Heart left ventricle (tissue), 16 donors: Measurements from ENCODE around the gene CBL. TPM values are rescaled to one million over a fixed set of nuclear protein-coding genes. Genes with fewer than 3 reads are reported as not detected.

ENCODE experiments used
- ATAC-seq, 4 donors: fragments of 200-7000 bp; cut with Tn5 transposase; one replicate each; pipeline ENCODE4 v1.9.1; 2020 to 2022; ENCODE audit warnings: moderate library complexity in 4 of 4, mild to moderate bottlenecking in 3 of 4, moderate number of reproducible peaks in 1 of 4
- DNase-seq, 5 donors: peaks; one replicate each; pipeline ENCODE4 v3.0.0-alpha.2; 2020
- H3K27ac ChIP-seq, 12 donors: fragments of 200-600 bp; sonication (generic) in 4 of 12; one replicate each; pipeline versions ENCODE4 v1.5.0 to v1.8.0; 2016 to 2022; ENCODE audit warnings: mild to moderate bottlenecking in 2 of 12
- H3K27me3 ChIP-seq, 9 donors: fragments of 200-600 bp; sonication (generic) in 2 of 9; one replicate each; pipeline versions ENCODE4 v1.5.1 to v1.8.0; 2016 to 2022; ENCODE audit warnings: mild to moderate bottlenecking in 3 of 9
- H3K36me3 ChIP-seq, 9 donors: fragments of 200-600 bp; sonication (generic) in 2 of 9; one replicate each; pipeline versions ENCODE4 v1.5.0 to v1.8.0; 2018 to 2022; ENCODE audit warnings: mild to moderate bottlenecking in 2 of 9
- H3K4me1 ChIP-seq, 12 donors: fragments of 200-600 bp; sonication (generic) in 4 of 12; one replicate each; pipeline versions ENCODE4 v1.5.0 to v1.8.0; 2016 to 2022; ENCODE audit warnings: mild to moderate bottlenecking in 3 of 12
- H3K4me3 ChIP-seq, 12 donors: fragments of 200-600 bp; sonication (generic) in 4 of 12; one replicate each; pipeline versions ENCODE4 v1.5.0 to v1.8.0; 2017 to 2022; ENCODE audit warnings: mild to moderate bottlenecking in 9 of 12, moderate library complexity in 4 of 12
- H3K9me3 ChIP-seq, 12 donors: fragments of 200-600 bp; sonication (generic) in 4 of 12; one replicate each; pipeline versions ENCODE4 v1.5.0 to v1.8.0; 2016 to 2022; ENCODE audit warnings: mild to moderate bottlenecking in 1 of 12
- POLR2A ChIP-seq, 2 donors: fragments of 450-650 bp; IDR thresholded peaks; one replicate each; pipeline ENCODE4 v1.6.1; 2017; ENCODE audit warnings: antibody characterized with exemption in 2 of 2, mild to moderate bottlenecking in 2 of 2, moderate library complexity in 2 of 2
- WGBS, 4 donors: extraction: QIAGEN DNeasy Blood & Tissue Kit in 2 of 4; methylation state at CpG; one replicate each; pipeline versions ENCODE4 v1.1.5 to v1.1.7; 2013 to 2018; 5-methylcytosine and 5-hydroxymethylcytosine counted together
- intact Hi-C, 10 donors: fragments of 100-400 bp; cut with DNase I; formaldehyde crosslinking; loops; one replicate each; pipeline versions ENCODE4 v1.11.1 to v1.14.2; 2022
- long read RNA-seq, 3 donors: library from polyadenylated mRNA; unstranded; transcript quantifications; one replicate each; pipeline ENCODE4 v2.0.0, GENCODE V29; 2020 to 2021
- polyA plus RNA-seq, 2 donors: library from polyadenylated mRNA; stranded (reverse); fragments of 200-250 nt; gene quantifications; one replicate each; pipeline ENCODE4 v1.2.3, GENCODE V29; 2013
- total RNA-seq, 9 donors: library from RNA; depleted of rRNA in 2 of 9; stranded (reverse); fragments of >200 nt in 2 of 9; fragmentation: NEBNext Ultra II Directional in 3 of 9; extraction: Animal tissue kit (Norgen Biotek cat#: 25700) in 3 of 9; gene quantifications; one replicate each; pipeline versions ENCODE4 v1.1.0 to v1.2.4, GENCODE V29; 2016 to 2023
- TF ChIP-seq, protein P1 (sequence below), 12 donors: fragments of 200-600 bp; sonication (generic) in 4 of 12; IDR thresholded peaks; one replicate each; pipeline versions ENCODE4 v1.5.0 to v1.8.0; 2018 to 2022; ENCODE audit warnings: antibody characterized with exemption in 12 of 12, mild to moderate bottlenecking in 5 of 12
- donor health status: ischemic (EF 13 %, LVEDD 7.1; RV severe dilation, severe dysfunction).
- donor health status: healthy with polysubstance abuse.
- donor health status: DM: no; HTN: yes; CAD: no.
- donor health status: DM: no; HTN: no; CAD: no.
- donor health status: ischemic (EF 25% LVEDD 6.9; RV normal size, moderate dysfunction).
- donor health status: ischemic (EF 25% LVEDD 5.7; RV mildly dilated, moderate dysfunction).
- donor health status: healthy.
- donor health status: DM: yes; HTN: yes; CAD: no.
- donor health status: ischemic (EF 35%, LVEDD 5.7; RV mildly dilated, moderate dysfunction).
- donor health status: nonischemic (EF 11% LVEDD 7.7; RV severe dilation, severe dysfunction).
- donor health status: DM: yes; HTN: yes; CAD: no.
- donor health status: PGD.
- donor health status: ischemic (EF 29% LVEDD 5.4; RV normal size, mild dysfunction).
- donor health status: nonischemic (EF 23%, LVEDD 6.1; RV moderate dilation, normal function).

Gene CBL
- 10 to 100 TPM in 3 of 9 donors, 1 to 10 TPM in 6; 6.1 to 20.4 (median 9.5) TPM for total RNA-seq
- polyA plus RNA-seq, result 1 to 10 TPM; 3.1 to 5.8 TPM
- long read RNA-seq, donor 1, partial matches to known transcripts, result 2 of 2 reads
- long read RNA-seq, donor 1, other reads (novel, unspliced or antisense), result 0 of 2 reads
- long read RNA-seq, donor 2, partial matches to known transcripts, result 9 of 15 reads
- long read RNA-seq, donor 2, other reads (novel, unspliced or antisense), result 6 of 15 reads
- long read RNA-seq, donor 3, partial matches to known transcripts, result 3 of 8 reads
- long read RNA-seq, donor 3, other reads (novel, unspliced or antisense), result 5 of 8 reads

DNA sequence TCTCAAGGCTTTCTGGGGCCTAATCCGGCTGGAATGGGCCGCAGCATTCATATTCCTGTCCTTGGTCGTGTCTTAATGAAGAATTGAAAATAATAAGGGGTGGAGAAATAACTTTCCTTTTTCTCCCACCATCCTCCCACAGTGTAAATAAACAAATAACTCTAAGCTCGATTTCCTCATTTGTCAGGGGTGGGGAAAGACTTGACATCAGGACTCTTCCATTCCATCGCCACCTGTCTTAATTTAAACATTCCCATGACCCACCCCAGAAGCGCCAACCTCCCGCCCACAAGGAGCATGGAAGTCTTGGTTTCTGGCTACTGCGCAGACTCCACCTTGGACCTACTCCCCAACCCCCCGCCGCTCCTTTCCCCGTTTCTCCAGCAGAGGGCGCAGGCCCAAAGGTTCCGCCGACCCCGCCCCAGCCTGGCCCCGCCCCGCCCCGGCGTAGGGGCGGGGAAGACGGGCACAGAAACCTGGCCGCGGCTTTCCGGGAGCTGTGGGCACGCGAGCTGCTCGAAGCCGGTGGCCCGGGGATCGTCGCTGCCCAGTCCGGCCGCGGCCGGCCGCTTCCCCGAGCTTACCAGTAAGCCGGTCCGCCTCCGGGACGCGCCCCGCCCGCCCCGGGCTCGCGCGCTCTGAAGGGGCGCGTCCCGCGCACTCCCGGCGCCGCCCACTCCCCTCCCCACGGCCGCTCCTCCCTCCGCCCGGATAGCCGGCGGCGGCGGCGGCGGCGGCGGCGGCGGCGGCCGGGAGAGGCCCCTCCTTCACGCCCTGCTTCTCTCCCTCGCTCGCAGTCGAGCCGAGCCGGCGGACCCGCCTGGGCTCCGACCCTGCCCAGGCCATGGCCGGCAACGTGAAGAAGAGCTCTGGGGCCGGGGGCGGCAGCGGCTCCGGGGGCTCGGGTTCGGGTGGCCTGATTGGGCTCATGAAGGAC lies at the start of gene CBL:
Gene CBL (plus strand): TSS at position 766 of the 937 bp plus-strand sequence. CDS start 79 bp downstream, at position 845.
- peak within 1 kb of the TSS; percentile 84 to 99 (median 95) for H3K4me3 ChIP-seq
- DNase-seq, result peak; percentile 95 to 97 (median 96)
- no peaks in the 10 kb centered on the region for H3K27me3 ChIP-seq
- H3K4me1 ChIP-seq, result peaks cover 0 to 50% (median 17%) of the 10 kb centered on the region in 12 donors
- 0 to 1% (median 1%) methylated on average over 12 to 88 of the region's 88 CpGs for WGBS, 4 donors
- ATAC-seq, result peak; percentile 93 to 98 (median 98)
- H3K9me3 ChIP-seq, result no peaks in the 10 kb centered on the region
- no peaks in the 10 kb centered on the region for H3K36me3 ChIP-seq
- TF ChIP-seq, protein P1, sequence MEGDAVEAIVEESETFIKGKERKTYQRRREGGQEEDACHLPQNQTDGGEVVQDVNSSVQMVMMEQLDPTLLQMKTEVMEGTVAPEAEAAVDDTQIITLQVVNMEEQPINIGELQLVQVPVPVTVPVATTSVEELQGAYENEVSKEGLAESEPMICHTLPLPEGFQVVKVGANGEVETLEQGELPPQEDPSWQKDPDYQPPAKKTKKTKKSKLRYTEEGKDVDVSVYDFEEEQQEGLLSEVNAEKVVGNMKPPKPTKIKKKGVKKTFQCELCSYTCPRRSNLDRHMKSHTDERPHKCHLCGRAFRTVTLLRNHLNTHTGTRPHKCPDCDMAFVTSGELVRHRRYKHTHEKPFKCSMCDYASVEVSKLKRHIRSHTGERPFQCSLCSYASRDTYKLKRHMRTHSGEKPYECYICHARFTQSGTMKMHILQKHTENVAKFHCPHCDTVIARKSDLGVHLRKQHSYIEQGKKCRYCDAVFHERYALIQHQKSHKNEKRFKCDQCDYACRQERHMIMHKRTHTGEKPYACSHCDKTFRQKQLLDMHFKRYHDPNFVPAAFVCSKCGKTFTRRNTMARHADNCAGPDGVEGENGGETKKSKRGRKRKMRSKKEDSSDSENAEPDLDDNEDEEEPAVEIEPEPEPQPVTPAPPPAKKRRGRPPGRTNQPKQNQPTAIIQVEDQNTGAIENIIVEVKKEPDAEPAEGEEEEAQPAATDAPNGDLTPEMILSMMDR (IDR thresholded peaks at IDR 0.05), result peak; percentile 74 to 99 (median 92)
- peak in 1 of 2 donors; percentile 67 for TF ChIP-seq POLR2A (IDR thresholded peaks at IDR 0.05)
- peak within 1 kb of the TSS; percentile 82 to 98 (median 95) for H3K27ac ChIP-seq
- intact Hi-C loops, result loop anchor here in 9 of 10 donors (2.0 to 10.0 kb wide), 12 partner anchors 56 to 269 kb away; partner anchors contain the start of gene USP2 (in 1 of the 9)

DNA sequence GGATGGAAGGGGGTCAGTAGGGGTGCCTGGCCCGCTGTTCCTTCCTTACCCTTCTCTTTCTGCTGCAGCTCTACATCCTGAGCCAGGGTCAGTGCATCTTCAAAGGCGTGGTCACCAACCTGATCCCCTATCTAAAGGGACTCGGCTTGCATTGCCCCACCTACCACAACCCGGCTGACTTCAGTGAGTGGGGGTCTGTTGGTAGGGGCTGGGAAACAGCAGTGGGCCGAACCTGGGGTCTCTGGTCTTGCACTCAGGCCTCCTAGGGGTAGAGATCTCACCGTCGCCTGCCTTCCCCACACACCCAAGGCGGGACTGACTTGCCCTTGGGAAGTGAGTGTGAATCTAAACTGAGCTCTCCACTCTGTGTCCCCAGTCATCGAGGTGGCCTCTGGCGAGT lies 49.6 kb upstream of the CBL start:
- Histone ChIP-seq H3K9me3 (no peaks in the 10 kb centered on the region), H3K36me3 (no peaks in the 10 kb centered on the region), H3K27ac (no peak overlapping the region), H3K4me1 (no peaks in the 10 kb centered on the region), H3K4me3 (no peak overlapping the region), H3K27me3 (no peaks in the 10 kb centered on the region)
- DNase-seq, result no peak
- ATAC-seq, result no peak
- intact Hi-C loops, result no loop called here
- TF ChIP-seq POLR2A (IDR thresholded peaks at IDR 0.05), result no peak
- WGBS, 4 donors, result 89 to 94% (median 92%) methylated on average over 4 to 10 of the region's 10 CpGs

DNA sequence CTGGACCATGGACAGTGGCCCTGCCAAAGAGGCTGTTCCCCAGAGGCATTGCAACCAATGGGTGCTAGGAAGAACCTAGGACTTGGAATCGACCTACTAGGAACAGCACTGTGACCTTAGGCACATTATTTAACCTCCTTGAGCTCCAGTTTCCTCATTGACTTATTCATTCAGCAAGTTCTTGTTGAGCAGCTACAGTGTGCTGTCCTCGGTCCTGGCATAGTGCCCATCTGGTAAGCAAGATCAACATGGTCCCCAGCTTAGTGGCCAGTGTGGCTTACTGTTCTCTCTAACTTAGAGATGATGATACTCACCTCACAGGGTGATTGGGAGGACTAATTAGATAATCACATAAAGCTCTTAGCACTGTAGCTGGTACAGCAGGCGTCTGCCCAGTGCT lies 49.1 kb upstream of the CBL start:
- DNase-seq, result no peak
- H3K36me3 ChIP-seq, result no peaks in the 10 kb centered on the region
- H3K27me3 ChIP-seq, result no peaks in the 10 kb centered on the region
- intact Hi-C loops, result no loop called here
- WGBS, 4 donors, result 51 to 65% (median 57%) methylated on average over 3 of the region's 3 CpGs
- no peak overlapping the region for H3K27ac ChIP-seq
- H3K4me1 ChIP-seq, result no peaks in the 10 kb centered on the region
- no peaks in the 10 kb centered on the region for H3K9me3 ChIP-seq
- H3K4me3 ChIP-seq, result no peak overlapping the region
- TF ChIP-seq, protein P1 (IDR thresholded peaks at IDR 0.05), result no peak
- no peak for TF ChIP-seq POLR2A (IDR thresholded peaks at IDR 0.05)
- no peak for ATAC-seq

DNA sequence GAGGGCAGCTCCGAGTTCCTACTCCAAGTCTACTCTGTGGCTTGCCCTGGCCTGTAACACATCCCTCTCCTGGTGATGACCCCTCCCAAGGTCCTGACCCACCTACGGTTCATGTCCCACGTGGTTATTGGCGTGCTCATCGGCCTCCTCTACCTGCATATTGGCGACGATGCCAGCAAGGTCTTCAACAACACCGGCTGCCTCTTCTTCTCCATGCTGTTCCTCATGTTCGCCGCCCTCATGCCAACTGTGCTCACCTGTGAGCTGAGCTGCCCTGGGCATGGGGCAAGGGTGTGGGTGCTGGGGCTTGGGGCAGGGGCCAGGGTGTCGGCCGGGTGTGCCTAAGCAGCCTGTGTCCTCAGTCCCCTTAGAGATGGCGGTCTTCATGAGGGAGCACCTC lies 47.7 kb upstream of the CBL start:
- DNase-seq, result no peak
- Histone ChIP-seq H3K9me3 (no peaks in the 10 kb centered on the region), H3K27ac (no peak overlapping the region), H3K4me1 (no peaks in the 10 kb centered on the region), H3K36me3 (no peaks in the 10 kb centered on the region), H3K27me3 (no peaks in the 10 kb centered on the region), H3K4me3 (no peak overlapping the region)
- no peak for TF ChIP-seq POLR2A (IDR thresholded peaks at IDR 0.05)
- TF ChIP-seq, protein P1 (IDR thresholded peaks at IDR 0.05), result no peak
- intact Hi-C loops, result no loop called here
- ATAC-seq, result no peak
- WGBS, 4 donors, result 92 to 96% (median 95%) methylated on average over 12 to 13 of the region's 13 CpGs
